Thoracic aorta (tissue), 2 donors: Measurements from ENCODE around the gene SERPINB2. TPM values are rescaled to one million over a fixed set of nuclear protein-coding genes. Genes with fewer than 3 reads are reported as not detected.

Experiments used
- ATAC-seq: fragments of 150-250 bp; one replicate; pipeline ENCODE4 v1.8.0; 2017; ENCODE audit warnings: low read depth; ENCODE audit not compliant: insufficient number of reproducible peaks, low FRiP score
- DNase-seq: peaks from one replicate; pipeline ENCODE4 v3.0.0-alpha.2; 2020; ENCODE audit warnings: low spot score
- H3K27ac ChIP-seq, 2 donors: fragments of 200-600 bp; sonication (generic); 1 replicate in 1 of 2; 2 replicates in 1 of 2; pipeline ENCODE4 v1.5.1; 2016; ENCODE audit warnings: mild to moderate bottlenecking in 2 of 2, moderate library complexity in 2 of 2
- H3K27me3 ChIP-seq: fragments of 200-600 bp; sonication (generic); replicated peaks from 2 replicates; pipeline ENCODE4 v1.6.0; 2016; ENCODE audit warnings: mild to moderate bottlenecking; ENCODE audit not compliant: insufficient read depth
- H3K36me3 ChIP-seq: fragments of 200-600 bp; sonication (generic); one replicate; pipeline ENCODE4 v1.5.1; 2016
- H3K4me1 ChIP-seq, 2 donors: fragments of 200-600 bp; sonication (generic); 1 replicate in 1 of 2; 2 replicates in 1 of 2; pipeline versions ENCODE4 v1.5.1 to v1.6.0; 2016; ENCODE audit warnings: low read depth in 2 of 2, mild to moderate bottlenecking in 1 of 2; ENCODE audit not compliant: control insufficient read depth in 1 of 2
- H3K4me3 ChIP-seq: fragments of 200-600 bp; sonication (generic); 2 replicates; pipeline ENCODE4 v1.5.1; 2016; ENCODE audit warnings: mild to moderate bottlenecking
- H3K9me3 ChIP-seq: fragments of 200-600 bp; sonication (generic); 2 replicates; pipeline ENCODE4 v1.5.1; 2016
- total RNA-seq, 2 donors: library from RNA; depleted of rRNA; stranded (reverse); fragments of >200 nt; gene quantifications; one replicate each; pipeline versions ENCODE4 v1.1.0 to v1.2.3, GENCODE V29; 2016
- TF ChIP-seq, protein P1 (sequence below): fragments of 200-600 bp; sonication (generic); IDR thresholded peaks from one replicate; pipeline ENCODE4 v1.5.1; 2019; ENCODE audit warnings: antibody characterized with exemption

Gene SERPINB2
- total RNA-seq, 2 donors from 2014 or later = 9.3 TPM; not detected in 1

DNA sequence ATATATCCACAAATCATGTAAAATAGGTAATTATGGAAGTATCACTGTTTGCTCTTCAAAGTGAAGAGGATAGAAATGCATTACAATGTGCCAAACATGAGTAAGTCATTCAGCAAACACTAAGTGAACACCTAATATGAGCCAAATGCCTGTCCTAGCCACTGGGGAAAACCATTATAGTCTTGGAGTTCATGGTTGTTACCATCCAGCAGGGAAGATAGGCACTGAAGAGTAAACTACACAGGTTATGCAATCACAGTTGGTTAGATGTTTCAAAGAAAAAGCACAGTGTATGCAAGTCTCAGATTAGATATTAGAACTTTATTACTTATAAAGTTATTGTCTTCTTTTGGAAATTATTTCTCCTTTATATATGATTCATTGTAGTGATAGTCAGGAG, 3.9 kb upstream of the SERPINB2 start:
- no peak for ATAC-seq
- TF ChIP-seq, protein P1, sequence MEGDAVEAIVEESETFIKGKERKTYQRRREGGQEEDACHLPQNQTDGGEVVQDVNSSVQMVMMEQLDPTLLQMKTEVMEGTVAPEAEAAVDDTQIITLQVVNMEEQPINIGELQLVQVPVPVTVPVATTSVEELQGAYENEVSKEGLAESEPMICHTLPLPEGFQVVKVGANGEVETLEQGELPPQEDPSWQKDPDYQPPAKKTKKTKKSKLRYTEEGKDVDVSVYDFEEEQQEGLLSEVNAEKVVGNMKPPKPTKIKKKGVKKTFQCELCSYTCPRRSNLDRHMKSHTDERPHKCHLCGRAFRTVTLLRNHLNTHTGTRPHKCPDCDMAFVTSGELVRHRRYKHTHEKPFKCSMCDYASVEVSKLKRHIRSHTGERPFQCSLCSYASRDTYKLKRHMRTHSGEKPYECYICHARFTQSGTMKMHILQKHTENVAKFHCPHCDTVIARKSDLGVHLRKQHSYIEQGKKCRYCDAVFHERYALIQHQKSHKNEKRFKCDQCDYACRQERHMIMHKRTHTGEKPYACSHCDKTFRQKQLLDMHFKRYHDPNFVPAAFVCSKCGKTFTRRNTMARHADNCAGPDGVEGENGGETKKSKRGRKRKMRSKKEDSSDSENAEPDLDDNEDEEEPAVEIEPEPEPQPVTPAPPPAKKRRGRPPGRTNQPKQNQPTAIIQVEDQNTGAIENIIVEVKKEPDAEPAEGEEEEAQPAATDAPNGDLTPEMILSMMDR = no peak

DNA sequence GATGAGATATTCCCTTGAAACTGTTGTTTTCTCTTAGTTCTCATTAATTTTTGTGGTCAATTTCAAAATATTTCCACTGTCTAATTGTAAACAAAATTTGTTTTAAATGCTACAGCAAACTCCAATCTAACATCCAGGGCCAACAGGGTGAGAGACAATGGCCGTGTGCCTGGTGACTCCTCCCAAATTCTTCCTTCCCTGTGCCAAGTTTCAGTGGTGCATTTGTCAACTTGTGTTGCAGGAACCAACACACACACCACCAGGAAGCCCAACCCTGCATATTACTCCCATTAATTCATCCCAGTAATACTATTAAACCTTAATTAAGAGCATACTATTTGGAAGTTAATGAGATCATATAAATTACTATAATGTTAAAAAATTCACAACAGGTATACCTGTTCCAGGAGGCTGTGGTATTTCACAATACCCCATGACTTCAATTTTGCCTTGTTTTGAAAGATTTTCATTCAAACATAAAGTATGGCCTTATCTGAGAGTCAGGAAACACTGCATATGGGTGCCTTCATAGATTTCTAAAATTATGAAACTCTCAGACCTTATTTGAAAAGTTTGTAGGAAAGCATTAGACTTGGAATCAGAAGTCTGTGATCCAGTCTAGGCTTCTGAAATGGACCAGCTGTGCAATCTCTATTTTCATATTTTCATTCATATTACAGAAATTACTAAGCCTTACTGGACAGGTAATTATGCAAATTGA, 1.1 kb downstream of the SERPINB2 start:
- no peak overlapping the region for H3K27ac ChIP-seq
- no peaks in the 10 kb centered on the region for H3K4me1 ChIP-seq
- TF ChIP-seq, protein P1 = no peak
- H3K4me3 ChIP-seq = no peak overlapping the region
- DNase-seq = no peak
- ATAC-seq = no peak
- no peaks in the 10 kb centered on the region for H3K27me3 ChIP-seq
- no peaks in the 10 kb centered on the region for H3K9me3 ChIP-seq
- H3K36me3 ChIP-seq = no peaks in the 10 kb centered on the region

More for the DNA sequence above, 3.9 kb upstream of the SERPINB2 start:
- H3K36me3 ChIP-seq = no peaks in the 10 kb centered on the region
- DNase-seq = no peak
- H3K4me3 ChIP-seq = no peak overlapping the region
- H3K27me3 ChIP-seq = no peaks in the 10 kb centered on the region
- H3K4me1 ChIP-seq = peaks cover 6 to 7% of the 10 kb centered on the region in 2 donors
- H3K27ac ChIP-seq = no peak overlapping the region
- no peaks in the 10 kb centered on the region for H3K9me3 ChIP-seq

DNA sequence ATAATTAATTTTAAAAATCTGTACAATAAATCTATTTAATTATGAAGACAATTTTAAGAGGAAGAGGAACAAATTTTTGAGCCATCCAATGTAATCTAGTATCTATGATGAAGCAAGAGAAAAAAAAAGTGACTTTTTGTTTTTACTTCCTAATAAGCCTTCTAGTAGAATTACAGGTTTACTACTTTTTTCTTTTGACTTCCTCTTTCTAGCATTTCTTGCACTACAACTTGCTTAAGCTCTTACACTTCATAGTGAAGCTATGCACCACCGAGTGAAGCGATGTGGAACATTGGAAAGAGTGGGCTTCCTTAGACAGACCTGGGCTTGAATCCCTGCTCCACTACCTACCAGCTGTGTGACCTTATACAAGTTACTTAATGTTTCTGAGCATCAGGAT, 2.1 kb downstream of the SERPINB2 start:
- no peak for ATAC-seq

DNA sequence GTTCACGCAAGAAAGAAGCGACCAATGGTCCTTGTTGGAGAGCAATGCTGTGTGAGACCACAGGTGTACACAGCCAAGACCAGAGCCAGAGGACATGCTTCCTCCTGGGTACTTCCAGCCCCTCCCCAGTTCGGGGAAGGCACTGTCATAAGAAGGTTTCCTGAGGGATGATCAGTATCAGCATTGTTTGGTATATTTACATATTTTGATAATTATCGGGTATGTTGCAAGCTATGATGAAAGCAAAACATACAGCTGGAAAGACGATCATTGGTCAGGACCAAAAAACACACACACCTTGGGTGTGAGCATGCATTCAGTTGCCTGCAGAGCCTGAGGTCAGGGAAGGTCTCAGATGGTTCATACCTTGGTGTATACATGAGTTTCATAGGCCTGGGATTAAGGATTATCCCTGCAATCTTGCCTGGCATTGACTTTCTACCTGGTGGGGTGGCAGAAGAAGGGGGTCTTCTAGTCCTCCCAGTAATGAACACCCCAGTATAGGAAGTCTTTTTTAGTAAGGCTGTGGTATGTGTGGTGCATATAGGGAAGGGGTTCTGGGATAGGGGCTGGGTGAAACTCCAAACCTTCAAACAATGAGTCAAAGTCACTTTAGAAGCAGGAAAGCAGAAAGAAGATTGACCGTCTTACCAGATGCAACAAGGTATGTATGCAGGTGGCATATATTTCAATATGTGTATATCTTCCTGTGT, 2.9 kb downstream of the SERPINB2 start:
- no peak for DNase-seq
- H3K27ac ChIP-seq = no peak overlapping the region
- H3K9me3 ChIP-seq = no peaks in the 10 kb centered on the region
- no peak overlapping the region for H3K4me3 ChIP-seq
- no peaks in the 10 kb centered on the region for H3K4me1 ChIP-seq
- TF ChIP-seq, protein P1 = no peak
- no peaks in the 10 kb centered on the region for H3K36me3 ChIP-seq
- no peaks in the 10 kb centered on the region for H3K27me3 ChIP-seq
- no peak for ATAC-seq

More for the DNA sequence above, 2.1 kb downstream of the SERPINB2 start:
- H3K27me3 ChIP-seq = no peaks in the 10 kb centered on the region
- DNase-seq = no peak
- H3K9me3 ChIP-seq = no peaks in the 10 kb centered on the region
- no peak overlapping the region for H3K4me3 ChIP-seq
- no peak overlapping the region for H3K27ac ChIP-seq
- H3K36me3 ChIP-seq = no peaks in the 10 kb centered on the region
- TF ChIP-seq, protein P1 = no peak
- no peaks in the 10 kb centered on the region for H3K4me1 ChIP-seq

DNA sequence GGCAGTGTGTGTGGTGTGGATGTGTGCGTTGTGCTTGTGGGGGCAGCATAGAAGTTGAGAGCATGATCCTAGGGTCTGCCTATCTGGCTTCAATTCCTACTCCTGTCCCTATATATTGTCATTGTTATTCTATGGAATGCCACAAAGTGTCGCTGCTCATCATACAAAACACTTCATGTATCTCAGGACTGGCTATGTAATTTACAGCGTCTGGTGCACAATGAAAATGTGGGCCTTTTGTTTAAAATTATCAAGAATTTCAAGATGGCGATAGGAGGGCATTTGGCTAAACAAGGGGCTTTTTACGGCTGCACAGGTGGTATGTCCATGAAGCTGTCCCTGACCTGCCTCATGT, 3.4 kb downstream of the SERPINB2 start:
- Histone ChIP-seq H3K4me1 (no peaks in the 10 kb centered on the region), H3K9me3 (no peaks in the 10 kb centered on the region), H3K27me3 (no peaks in the 10 kb centered on the region), H3K36me3 (no peaks in the 10 kb centered on the region), H3K4me3 (no peak overlapping the region), H3K27ac (no peak overlapping the region)
- TF ChIP-seq, protein P1 = no peak
- DNase-seq (no peak), ATAC-seq (no peak)
